GM18498 (cell line): ENCODE data around the gene DYNLT1.
"Not testable (repeated sequence)": the region's sequence is repeated elsewhere in the genome, so short reads cannot be mapped to it uniquely, and the experiment has no call there.

Experiments
- ATAC-seq: cut with Tn5 transposase; IDR thresholded peaks from one replicate; pipeline ENCODE4 v1.9.1; 2021; ENCODE audit warnings: mild to moderate bottlenecking, moderate library complexity; ENCODE audit not compliant: unreplicated experiment

Gene DYNLT1

GRCh38 chr6:158624684-158625682 is 19.6 kb downstream of the DYNLT1 start:
- no peak for ATAC-seq

GRCh38 chr6:158622545-158623190 is 21.9 kb downstream of the DYNLT1 start:
- ATAC-seq = no peak

GRCh38 chr6:158621694-158622544 is 22.6 kb downstream of the DYNLT1 start:
- ATAC-seq = no peak

- no peak for ATAC-seq
Measured at GRCh38 chr6:158620963-158621693, 23.4 kb downstream of the DYNLT1 start.

GRCh38 chr6:158619922-158620801 is 24.4 kb downstream of the DYNLT1 start:
- ATAC-seq = no peak

- ATAC-seq = not testable (repeated sequence)
Measured at GRCh38 chr6:158618289-158618688, 26.3 kb downstream of the DYNLT1 start.

GRCh38 chr6:158614606-158615005 is 29.9 kb downstream of the DYNLT1 start:
- ATAC-seq = not testable (repeated sequence)

GRCh38 chr6:158611541-158612370 is 32.8 kb downstream of the DYNLT1 start:
- ATAC-seq = no peak

- no peak for ATAC-seq
Measured at GRCh38 chr6:158611039-158611438, 33.5 kb downstream of the DYNLT1 start.

- no peak for ATAC-seq
Measured at GRCh38 chr6:158610319-158610968, 34.1 kb downstream of the DYNLT1 start.

GRCh38 chr6:158609455-158610155 is 34.9 kb downstream of the DYNLT1 start:
- no peak for ATAC-seq

- no peak for ATAC-seq
Measured at GRCh38 chr6:158608221-158608620, 36.3 kb downstream of the DYNLT1 start.

GRCh38 chr6:158607411-158608170 is 37.0 kb downstream of the DYNLT1 start:
- no peak for ATAC-seq

GRCh38 chr6:158606935-158607334 is 37.6 kb downstream of the DYNLT1 start:
- no peak for ATAC-seq

GRCh38 chr6:158606011-158606410 is 38.5 kb downstream of the DYNLT1 start:
- not testable (repeated sequence) for ATAC-seq

- ATAC-seq = no peak
Measured at GRCh38 chr6:158605266-158605878, 39.2 kb downstream of the DYNLT1 start.
